Smooth muscle cell of the brain vasculature (primary cell): Measurements from ENCODE around the gene RUNDC1.
A peak's percentile ranks its signal among the peaks of the same experiment; 100 is the strongest.
"Not testable (repeated sequence)": the region's sequence is repeated elsewhere in the genome, so short reads cannot be mapped to it uniquely, and the experiment has no call there.

Experiments
- DNase-seq: peaks from one replicate; pipeline ENCODE4 v3.0.0-alpha.2; 2012; ENCODE audit warnings: low read depth, low spot score

RUNDC1 gene

GRCh38 chr17:42991471-42991870 lies 11.1 kb downstream of the RUNDC1 start:
- no peak for DNase-seq

GRCh38 chr17:42992872-42993271 lies 12.5 kb downstream of the RUNDC1 start:
- DNase-seq: no peak

GRCh38 chr17:42993913-42994312 lies 13.5 kb downstream of the RUNDC1 start:
- DNase-seq: not testable (repeated sequence)

- no peak for DNase-seq
Observed at GRCh38 chr17:42997390-42997983, 17.1 kb downstream of the RUNDC1 start.

- DNase-seq: peak; percentile 99
Observed at GRCh38 chr17:42997984-42998938, 17.9 kb downstream of the RUNDC1 start, which contains the start of gene RPL27. RPL27 (plus strand) TSS chr17:42998419; CDS start chr17:42998751, 332 bp downstream.

GRCh38 chr17:42999003-42999525 lies 18.7 kb downstream of the RUNDC1 start:
- DNase-seq: no peak

GRCh38 chr17:43000894-43001293 lies 20.5 kb downstream of the RUNDC1 start:
- not testable (repeated sequence) for DNase-seq

GRCh38 chr17:43003542-43004172 lies 23.3 kb downstream of the RUNDC1 start:
- no peak for DNase-seq

- peak; percentile 79 for DNase-seq
Observed at GRCh38 chr17:43006639-43007551, 26.5 kb downstream of the RUNDC1 start, which contains the start of gene IFI35. IFI35 (plus strand) TSS chr17:43006784; CDS start chr17:43006948, 164 bp downstream.

GRCh38 chr17:43010667-43011308 lies 30.4 kb downstream of the RUNDC1 start:
- no peak for DNase-seq

GRCh38 chr17:43011728-43012472 lies 31.5 kb downstream of the RUNDC1 start:
- no peak for DNase-seq

GRCh38 chr17:43013296-43013695 lies 32.9 kb downstream of the RUNDC1 start:
- DNase-seq: no peak

GRCh38 chr17:43014020-43014648 lies 33.8 kb downstream of the RUNDC1 start:
- no peak for DNase-seq

- DNase-seq: no peak
Observed at GRCh38 chr17:43014649-43015542, 34.5 kb downstream of the RUNDC1 start.

- no peak for DNase-seq
Observed at GRCh38 chr17:43015579-43015978, 35.2 kb downstream of the RUNDC1 start.

GRCh38 chr17:43016216-43016615 lies 35.9 kb downstream of the RUNDC1 start:
- DNase-seq: no peak

- no peak for DNase-seq
Observed at GRCh38 chr17:43018008-43018853, 37.9 kb downstream of the RUNDC1 start.
